IMR-90 (cell line): ENCODE measurements around the gene TPH1. TPM values are rescaled to one million over a fixed set of nuclear protein-coding genes. Genes with fewer than 3 reads are reported as not detected.

Source experiments
- ATAC-seq: fragments of 200-7000 bp; cut with Tn5 transposase; 2 replicates; pipeline ENCODE4 v1.9.1; 2020; ENCODE audit warnings: low read depth, mild to moderate bottlenecking, moderate library complexity
- BruUV-seq: library from RNA; stranded (reverse); fragments of 400-500 nt; replicated peaks from 2 replicates; lab custom pipeline; 2021; lab: Mats Ljungman, UMichigan
- CTCF ChIA-PET: fragments of 300-600 bp; formaldehyde crosslinking; extraction: SDS; loops from one replicate; lab custom pipeline; 2021; ENCODE audit warnings: antibody characterized with exemption; lab: Yijun Ruan, JAX
- POLR2A ChIA-PET: fragments of 300-600 bp; sonication (Branson Sonifier 250); formaldehyde crosslinking; loops from one replicate; lab custom pipeline; 2022; ENCODE audit warnings: antibody characterized with exemption; ENCODE audit not compliant: unreplicated experiment; lab: Charles Lee
- DNase-seq: peaks from one replicate; pipeline ENCODE4 v3.0.0; 2013
- H2AFZ ChIP-seq: replicated peaks from 2 replicates; pipeline ENCODE3; 2013; ENCODE audit warnings: low read length, mild to moderate bottlenecking; ENCODE audit not compliant: poor library complexity
- H2AK5ac ChIP-seq: 2 replicates; pipeline ENCODE4 v1.6.1; 2013; ENCODE audit warnings: low read depth, low read length, inconsistent platforms
- H2AK9ac ChIP-seq: replicated peaks from 2 replicates; pipeline ENCODE3; 2013; ENCODE audit warnings: mild to moderate bottlenecking, low read depth, low read length, moderate library complexity; ENCODE audit not compliant: poor library complexity
- H2BK120ac ChIP-seq: 2 replicates; pipeline ENCODE4 v1.6.1; 2013; ENCODE audit warnings: low read depth, low read length, inconsistent platforms
- H2BK15ac ChIP-seq: 3 replicates; pipeline ENCODE4 v1.6.1; 2013; ENCODE audit warnings: low read depth, low read length, inconsistent platforms
- H2BK20ac ChIP-seq: 2 replicates; pipeline ENCODE4 v1.6.1; 2013; ENCODE audit warnings: low read depth, mild to moderate bottlenecking, inconsistent platforms, low read length, moderate library complexity
- H2BK5ac ChIP-seq: 2 replicates; pipeline ENCODE4 v1.6.1; 2013; ENCODE audit warnings: mild to moderate bottlenecking, low read depth, low read length, inconsistent platforms; ENCODE audit not compliant: poor library complexity, severe bottlenecking
- H3K14ac ChIP-seq: replicated peaks from 2 replicates; pipeline ENCODE4 v1.6.1; 2013; ENCODE audit warnings: low read depth, low read length, inconsistent platforms
- H3K18ac ChIP-seq: 2 replicates; pipeline ENCODE4 v1.6.1; 2013; ENCODE audit warnings: low read depth, low read length, control low read depth
- H3K23ac ChIP-seq: 2 replicates; pipeline ENCODE4 v1.6.1; 2013; ENCODE audit warnings: low read depth, low read length, inconsistent platforms
- H3K27ac ChIP-seq: 2 replicates; pipeline ENCODE4 v1.5.1; 2013; ENCODE audit warnings: mild to moderate bottlenecking, control low read depth, low read length; ENCODE audit not compliant: insufficient read depth
- H3K27me3 ChIP-seq: 2 replicates; pipeline ENCODE4 v1.6.1; 2013; ENCODE audit warnings: low read length; ENCODE audit not compliant: control insufficient read depth, insufficient read depth
- H3K36me3 ChIP-seq: 2 replicates; pipeline ENCODE4 v1.6.1; 2013; ENCODE audit warnings: low read length, mixed read lengths; ENCODE audit not compliant: control insufficient read depth, insufficient read depth
- H3K4ac ChIP-seq: 2 replicates; pipeline ENCODE4 v1.6.1; 2013; ENCODE audit warnings: low read depth, low read length, inconsistent platforms
- H3K4me1 ChIP-seq: 2 replicates; pipeline ENCODE4 v1.6.1; 2013; ENCODE audit warnings: low read length, mixed read lengths; ENCODE audit not compliant: control insufficient read depth, insufficient read depth
- H3K4me2 ChIP-seq: 2 replicates; pipeline ENCODE4 v1.6.1; 2013; ENCODE audit warnings: low read depth, mild to moderate bottlenecking, control low read depth, low read length, moderate library complexity
- H3K4me3 ChIP-seq: 2 replicates; pipeline ENCODE4 v1.5.1; 2013; ENCODE audit warnings: low read depth, mild to moderate bottlenecking, control low read depth, low read length, moderate library complexity; ENCODE audit not compliant: insufficient read depth
- H3K56ac ChIP-seq: 2 replicates; pipeline ENCODE4 v1.6.1; 2013; ENCODE audit warnings: low read length, inconsistent platforms; ENCODE audit not compliant: insufficient read depth; ENCODE audit errors: extremely low read depth
- H3K79me1 ChIP-seq, 2 experiments: 2 replicates each; pipeline ENCODE4 v1.6.1; 2013; ENCODE audit warnings: low read length in 2 of 2, inconsistent platforms in 1 of 2, low read depth in 1 of 2
- H3K9ac ChIP-seq: 2 replicates; pipeline ENCODE4 v1.6.1; 2013; ENCODE audit warnings: low read depth, low read length, control low read depth
- H3K9me1 ChIP-seq: 2 replicates; pipeline ENCODE4 v1.6.1; 2013; ENCODE audit warnings: low read length, inconsistent platforms; ENCODE audit not compliant: insufficient read depth
- H3K9me3 ChIP-seq: 2 replicates; pipeline ENCODE4 v1.6.1; 2013; ENCODE audit warnings: low read length; ENCODE audit not compliant: control insufficient read depth, insufficient read depth
- H4K20me1 ChIP-seq: 2 replicates; pipeline ENCODE4 v1.6.1; 2013; ENCODE audit warnings: low read length, inconsistent platforms; ENCODE audit not compliant: insufficient read depth
- H4K5ac ChIP-seq: 2 replicates; pipeline ENCODE4 v1.6.1; 2013; ENCODE audit warnings: mild to moderate bottlenecking, low read depth, low read length, control low read depth
- H4K8ac ChIP-seq, 2 experiments: 2 replicates each; pipeline ENCODE4 v1.6.1; 2013; ENCODE audit warnings: low read depth in 2 of 2, low read length in 2 of 2, control low read depth in 1 of 2, inconsistent platforms in 1 of 2
- H4K91ac ChIP-seq: 2 replicates; pipeline ENCODE4 v1.6.1; 2013; ENCODE audit warnings: low read depth, low read length, inconsistent platforms; ENCODE audit not compliant: insufficient read depth
- BHLHE40 ChIP-seq: fragments of 150-350 bp; IDR thresholded peaks from 2 replicates; pipeline ENCODE4 v1.6.1; 2016; ENCODE audit warnings: mild to moderate bottlenecking, low read depth, low read length
- CEBPB ChIP-seq: IDR thresholded peaks from 2 replicates; pipeline ENCODE4 v1.6.1; 2012; ENCODE audit warnings: low read depth, low read length, improper control_type of control experiment
- CHD1 ChIP-seq: IDR thresholded peaks from 2 replicates; pipeline ENCODE4 v1.6.1; 2012; ENCODE audit warnings: low read depth, low read length, improper control_type of control experiment
- CTCF ChIP-seq: conservative IDR thresholded peaks from 2 replicates; pipeline ENCODE4 v1.5.1; 2012; ENCODE audit warnings: mild to moderate bottlenecking, low read depth, low read length, improper control_type of control experiment
- ELK1 ChIP-seq: fragments of 150-350 bp; IDR thresholded peaks from 2 replicates; pipeline ENCODE4 v1.6.1; 2016; ENCODE audit warnings: low read depth, mild to moderate bottlenecking, low read length, moderate library complexity, borderline replicate concordance
- FOS ChIP-seq: fragments of 150-350 bp; IDR thresholded peaks from 2 replicates; pipeline ENCODE4 v1.6.1; 2016; ENCODE audit warnings: low read depth, low read length
- MAFK ChIP-seq: IDR thresholded peaks from 2 replicates; pipeline ENCODE4 v1.6.1; 2012; ENCODE audit warnings: low read depth, low read length, improper control_type of control experiment
- MAZ ChIP-seq: IDR thresholded peaks from 2 replicates; pipeline ENCODE4 v1.6.1; 2012; ENCODE audit warnings: low read depth, mild to moderate bottlenecking, low read length, improper control_type of control experiment, moderate library complexity, borderline replicate concordance
- MXI1 ChIP-seq: IDR thresholded peaks from 2 replicates; pipeline ENCODE4 v1.6.1; 2012; ENCODE audit warnings: low read depth, mild to moderate bottlenecking, low read length, moderate library complexity, borderline replicate concordance
- NFE2L2 ChIP-seq: fragments of 150-350 bp; IDR thresholded peaks from 2 replicates; pipeline ENCODE4 v1.6.1; 2016; ENCODE audit warnings: low read depth, mild to moderate bottlenecking, low read length
- POLR2A ChIP-seq: IDR thresholded peaks from 2 replicates; pipeline ENCODE4 v1.6.1; 2012; ENCODE audit warnings: mild to moderate bottlenecking, low read depth, low read length
- RAD21 ChIP-seq: IDR thresholded peaks from 2 replicates; pipeline ENCODE4 v1.6.1; 2012; ENCODE audit warnings: low read length, improper control_type of control experiment
- RCOR1 ChIP-seq: IDR thresholded peaks from 2 replicates; pipeline ENCODE4 v1.6.1; 2012; ENCODE audit warnings: mild to moderate bottlenecking, low read length, improper control_type of control experiment; ENCODE audit not compliant: insufficient replicate concordance
- RFX5 ChIP-seq: IDR thresholded peaks from 2 replicates; pipeline ENCODE4 v1.8.0; 2012; ENCODE audit warnings: low read depth, mild to moderate bottlenecking, low read length, moderate library complexity
- SMC3 ChIP-seq: fragments of 150-350 bp; IDR thresholded peaks from 2 replicates; pipeline ENCODE4 v1.6.1; 2016; ENCODE audit warnings: low read depth, mild to moderate bottlenecking, antibody characterized with exemption, low read length, moderate library complexity
- USF2 ChIP-seq: fragments of 150-350 bp; IDR thresholded peaks from 2 replicates; pipeline ENCODE4 v1.6.1; 2017; ENCODE audit warnings: mild to moderate bottlenecking, antibody characterized with exemption, low read length, low read depth
- WGBS, 2 experiments: methylation state at CpG; one replicate each; pipeline versions ENCODE4 v1.1.5 to v1.1.7; 2013; ENCODE audit warnings: missing lambda C conversion rate in 2 of 2; ENCODE audit not compliant: insufficient read length in 1 of 2; ENCODE audit errors: extremely low coverage in 2 of 2; 5-methylcytosine and 5-hydroxymethylcytosine counted together
- dilution Hi-C: fragments of 300-500 bp; cut with HindIII; formaldehyde crosslinking; loops from one replicate; pipeline ENCODE4 v1.14.3; 2018; ENCODE audit warnings: low sequenced_read_pairs; ENCODE audit not compliant: unreplicated experiment
- in situ Hi-C: fragments of 300-500 bp; cut with MboI; formaldehyde crosslinking; loops from 3 replicates; pipeline ENCODE4 v1.14.3; 2019; ENCODE audit warnings: low sequenced_read_pairs, inconsistent platforms, mixed read lengths
- intact Hi-C: fragments of 100-400 bp; cut with micrococcal nuclease; formaldehyde crosslinking; loops from 2 replicates; pipeline ENCODE4 v1.10.0; 2022
- polyA plus RNA-seq, 3 experiments: library from polyadenylated mRNA; depleted of rRNA; stranded (reverse); fragments of >200 nt; gene quantifications; 2 replicates each; pipeline ENCODE4 v1.2.3, GENCODE V29; 2012; ENCODE audit warnings: low replicate concordance in 1 of 3
- total RNA-seq: library from RNA; depleted of rRNA; stranded (reverse); fragments of >200 nt; gene quantifications from 2 replicates; pipeline ENCODE4 v1.2.3, GENCODE V29; 2012

The TPH1 gene
- total and polyA plus RNA-seq, 2 of the 4 experiments (the other 2 are of a cell fraction) = under 0.01 to 0.07 TPM

DNA sequence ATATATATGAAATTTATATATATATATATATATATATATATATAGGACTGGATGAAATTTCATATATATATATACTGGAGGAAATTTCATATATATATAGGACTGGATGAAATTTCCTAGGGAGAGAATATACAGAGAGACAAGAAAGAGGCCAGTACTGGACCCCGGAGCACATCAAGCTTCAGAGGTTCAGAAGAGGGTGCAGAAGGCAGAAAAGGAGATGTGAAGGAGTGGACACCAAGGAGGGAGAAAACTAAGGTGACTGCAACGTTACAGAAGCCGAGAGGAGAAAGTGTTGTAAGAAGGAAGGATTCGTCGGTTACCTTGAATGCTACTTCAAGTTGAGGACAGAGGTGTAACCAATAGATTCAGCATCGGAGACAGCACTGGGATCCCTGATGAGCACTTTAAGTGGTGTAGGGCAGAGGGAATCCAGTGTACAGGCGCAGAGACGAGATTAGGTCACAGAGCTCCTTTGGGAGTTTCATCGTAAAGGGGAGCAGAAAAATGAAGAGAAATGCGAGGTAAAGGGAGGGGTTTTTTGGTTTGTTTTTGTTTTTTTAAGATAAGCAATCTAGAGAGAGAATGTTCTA is 8.5 kb upstream of the TPH1 start:
- ChIA-PET POLR2A (no interaction called here), CTCF (no interaction called here)
- no peak overlapping the region for H2BK20ac ChIP-seq
- no peak overlapping the region for H4K8ac ChIP-seq
- intact Hi-C loops = no loop called here
- no peak for DNase-seq
- H4K91ac ChIP-seq = no peak overlapping the region
- no peak overlapping the region for H3K27ac ChIP-seq
- H3K9me3 ChIP-seq = no peaks in the 10 kb centered on the region
- H3K4ac ChIP-seq = no peak overlapping the region
- H2AK5ac ChIP-seq = no peak overlapping the region
- TF ChIP-seq FOS (no peak), BHLHE40 (no peak), RCOR1 (no peak), POLR2A (no peak), CEBPB (no peak), CHD1 (no peak), CTCF (no peak), SMC3 (no peak), MAZ (no peak), MXI1 (no peak), ELK1 (no peak), USF2 (no peak), RFX5 (no peak), NFE2L2 (no peak), MAFK (no peak), RAD21 (no peak)
- no peak overlapping the region for H3K56ac ChIP-seq
- peaks cover 3% of the 10 kb centered on the region; the same call in 1 of the 2 replicates for H3K27me3 ChIP-seq
- no peaks in the 10 kb centered on the region for H3K4me1 ChIP-seq
- H2BK5ac ChIP-seq = no peak overlapping the region
- no peak overlapping the region for H2BK120ac ChIP-seq
- H3K9ac ChIP-seq = no peak overlapping the region
- peak overlapping the region; percentile 37 for H2AK9ac ChIP-seq
- ATAC-seq = no peak
- H3K79me1 ChIP-seq = no peaks in the 10 kb centered on the region
- no peaks in the 10 kb centered on the region for H4K20me1 ChIP-seq
- in situ Hi-C loops = no loop called here
- no peak overlapping the region for H3K18ac ChIP-seq
- WGBS, 2 experiments = 80 to 100% methylated on average over 2 to 6 of the region's 10 CpGs
- dilution Hi-C loops = no loop called here
- H4K5ac ChIP-seq = no peak overlapping the region
- no peak overlapping the region for H3K4me3 ChIP-seq
- no peak overlapping the region for H2AFZ ChIP-seq
- no peaks in the 10 kb centered on the region for H3K36me3 ChIP-seq
- H2BK15ac ChIP-seq = no peak overlapping the region
- H3K9me1 ChIP-seq = no peaks in the 10 kb centered on the region
- no peak overlapping the region for H3K14ac ChIP-seq
- no peak overlapping the region for H3K4me2 ChIP-seq
- no TSS peak for BruUV-seq
- H3K23ac ChIP-seq = no peak overlapping the region
